Stimulated activated CD4-positive, alpha-beta T cell treated with anti-CD3 and anti-CD28 coated beads, Interleukin-12 subunit alpha, Interleukin-12 subunit beta, amount 100 ng/mL, for 48 hours (primary cell): Measurements from ENCODE around the gene PI4K2A.
A peak's percentile ranks its signal among the peaks of the same experiment; 100 is the strongest.
"Not testable (repeated sequence)": the region's sequence is repeated elsewhere in the genome, so short reads cannot be mapped to it uniquely, and the experiment has no call there.

Experiments used
- DNase-seq, 3 donors: peaks; one replicate each; pipeline ENCODE4 v3.0.0-alpha.2; 2020; ENCODE audit warnings: low read depth in 2 of 3, low spot score in 1 of 3

Gene PI4K2A

DNA sequence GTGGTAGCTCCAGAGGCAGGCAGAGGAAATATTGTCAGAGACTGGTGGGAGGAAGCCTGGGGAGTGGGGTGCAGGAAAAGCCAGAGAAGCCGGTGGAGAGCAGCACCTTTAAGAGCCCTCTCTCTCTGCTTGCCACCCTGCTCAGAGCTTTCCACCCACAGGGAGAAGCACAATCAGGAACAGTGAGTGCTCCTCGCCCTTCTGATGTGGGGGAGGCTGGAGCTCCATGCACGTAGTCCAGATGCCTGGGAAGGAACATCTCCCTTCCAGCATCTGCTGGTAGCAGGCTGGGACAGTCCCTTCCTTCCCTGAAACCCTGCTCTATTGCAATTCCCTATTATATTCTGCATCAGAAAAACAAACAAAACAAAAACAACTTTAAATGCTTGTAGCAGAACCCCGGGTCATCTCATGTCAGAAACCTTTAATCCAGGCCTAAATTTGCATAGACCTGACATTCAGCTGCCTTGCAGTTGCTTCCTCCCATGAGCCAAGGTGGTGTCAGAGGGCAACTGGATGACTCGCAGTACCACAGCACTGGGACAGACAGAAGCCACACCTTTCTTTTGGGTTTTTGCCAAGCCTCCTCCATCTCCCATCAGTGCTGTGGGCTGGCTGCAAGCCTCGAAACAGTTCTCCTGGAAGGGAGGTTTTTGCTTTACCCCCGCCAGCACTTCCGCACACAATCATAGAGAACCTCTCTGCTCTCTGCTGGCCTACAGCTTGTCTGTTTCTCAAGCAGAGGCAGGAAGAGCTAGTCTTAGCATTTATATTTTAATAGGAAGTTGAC, 33.5 kb downstream of the PI4K2A start:
- DNase-seq = no peak

DNA sequence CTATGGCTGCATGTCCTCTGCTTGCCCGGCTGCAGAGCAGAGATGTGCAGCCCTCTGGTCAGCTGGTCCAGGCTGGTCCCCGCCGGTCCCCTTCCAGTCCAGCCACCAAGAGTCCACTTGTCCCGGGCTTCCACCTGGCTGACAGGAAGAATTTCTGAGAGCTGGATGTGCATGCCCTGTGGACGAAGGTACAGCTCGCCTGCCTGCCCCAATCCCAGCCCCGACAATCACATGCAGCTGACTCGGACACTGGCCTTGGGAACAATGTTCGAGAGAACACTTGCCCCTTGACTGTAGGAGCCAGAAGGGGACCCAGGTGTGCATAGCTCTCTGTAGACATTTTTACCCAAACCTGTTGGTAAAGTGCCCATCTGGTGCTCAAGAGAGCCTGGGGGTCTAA, 34.8 kb downstream of the PI4K2A start:
- no peak for DNase-seq

DNA sequence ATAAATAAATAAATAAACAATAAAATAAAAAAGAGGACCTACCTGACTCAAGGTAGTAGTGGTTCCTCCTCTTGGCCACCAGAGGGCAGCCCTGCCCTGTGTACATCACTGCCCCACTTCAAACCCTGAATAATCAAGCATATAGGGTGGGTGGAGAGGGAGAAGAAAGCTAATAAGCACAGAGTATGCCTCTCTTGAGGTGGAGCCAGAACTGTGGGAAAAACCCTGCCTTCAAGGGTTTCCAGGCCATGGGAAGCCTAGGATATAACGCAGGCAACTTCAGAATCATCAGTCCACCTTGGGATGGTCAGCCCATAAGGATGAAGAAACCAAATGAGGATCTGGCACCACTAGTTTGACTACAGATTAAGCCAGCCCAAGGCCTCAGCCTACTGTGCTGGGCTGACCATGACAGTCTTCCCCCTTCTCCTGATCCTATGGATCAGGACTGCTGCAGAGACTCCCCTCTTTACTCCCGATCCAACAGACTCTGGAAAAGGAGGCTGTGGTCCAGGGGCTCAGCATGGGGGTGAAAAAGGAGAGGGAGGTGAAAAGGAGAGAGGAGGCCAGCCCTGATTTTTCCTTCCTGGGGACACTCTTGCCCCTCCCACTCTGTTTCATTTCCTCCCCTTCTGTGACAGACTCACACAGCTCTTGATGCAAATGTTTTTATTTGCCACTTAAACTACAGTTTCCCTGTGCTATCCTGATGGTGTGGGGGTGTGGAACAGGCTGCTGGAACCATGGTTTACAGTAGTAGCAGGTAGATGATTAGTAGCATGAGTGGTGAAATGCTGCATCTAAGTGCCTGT, 36.5 kb downstream of the PI4K2A start:
- DNase-seq = peak in 1 of 3 donors; percentile 18

DNA sequence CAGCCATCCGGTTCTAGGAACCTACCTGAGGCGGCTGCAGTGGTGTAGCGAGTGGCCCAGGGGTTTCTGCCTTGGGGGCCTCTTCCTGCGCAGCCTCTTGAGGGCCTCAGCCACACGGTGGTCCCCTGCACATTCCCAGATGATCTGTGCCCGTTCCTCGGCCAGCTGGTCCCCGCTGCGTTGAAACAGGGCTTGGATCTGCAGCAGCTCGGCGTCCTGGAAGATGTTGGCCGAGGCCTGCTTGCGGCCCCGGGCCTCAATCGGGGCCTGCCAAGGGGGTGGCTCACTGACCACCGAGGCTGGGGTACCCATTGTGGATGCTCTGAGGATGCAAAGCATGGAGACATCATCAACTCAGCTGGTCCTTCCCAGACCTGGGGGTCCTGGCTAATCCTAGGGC, 39.1 kb downstream of the PI4K2A start:
- DNase-seq = no peak

DNA sequence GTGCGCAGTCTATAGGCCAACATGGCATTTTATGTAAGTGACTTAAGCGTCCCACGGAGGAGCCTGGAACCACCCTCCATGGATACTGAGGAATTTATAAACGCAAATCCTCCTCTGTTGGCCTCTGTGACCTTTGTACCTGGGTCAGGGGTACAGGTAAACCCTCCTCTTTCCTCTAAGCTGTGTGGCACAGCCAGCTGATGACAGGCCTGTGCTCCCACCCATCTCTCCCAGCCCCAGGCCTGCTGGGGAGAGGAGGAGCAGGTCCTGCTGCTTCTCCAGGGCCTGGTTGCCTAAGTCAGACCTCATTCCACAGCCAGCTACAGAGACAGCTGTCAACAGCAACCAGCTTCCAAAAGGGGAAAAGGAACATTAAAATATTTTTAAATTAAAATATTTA, 41.6 kb downstream of the PI4K2A start:
- no peak for DNase-seq

DNA sequence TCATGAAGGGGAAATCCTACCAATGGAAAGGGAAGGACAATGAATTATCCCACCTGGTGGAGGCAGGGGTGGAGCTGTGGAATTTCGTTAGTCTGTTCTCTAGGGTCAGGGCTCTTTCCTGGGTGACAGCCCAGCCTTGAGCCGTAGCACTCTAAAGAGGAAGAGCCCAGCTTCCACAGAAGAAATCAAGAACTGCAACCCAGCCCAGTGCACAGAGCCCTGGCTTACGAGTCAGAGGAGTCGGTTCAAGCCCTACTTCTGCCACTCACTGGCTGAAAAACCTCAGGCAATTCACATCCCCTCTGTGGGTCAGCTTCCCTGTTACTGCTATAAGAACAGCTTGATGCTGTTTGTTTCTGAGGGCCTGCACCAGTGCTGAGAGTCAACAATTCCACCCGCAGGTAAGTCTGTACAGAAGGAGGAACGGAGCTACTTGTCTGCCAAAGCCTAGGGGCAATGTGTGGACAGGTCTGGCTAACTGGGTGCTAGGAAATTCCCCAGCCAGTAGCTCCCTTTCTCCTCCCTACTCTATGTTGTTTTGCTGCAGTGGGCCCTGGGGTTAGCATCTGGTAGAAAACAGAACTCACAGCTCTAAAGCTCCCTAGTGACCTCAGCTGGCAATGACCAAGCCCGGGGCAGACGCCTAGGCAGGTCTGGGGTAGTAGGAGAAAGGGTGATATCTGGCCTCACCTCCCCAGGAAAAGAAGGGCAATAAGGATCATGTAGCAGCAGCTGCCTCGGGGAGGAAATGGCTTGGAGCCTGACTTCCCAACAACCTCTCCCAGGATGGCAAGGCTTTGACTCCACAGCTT, 43.3 kb downstream of the PI4K2A start:
- no peak for DNase-seq

DNA sequence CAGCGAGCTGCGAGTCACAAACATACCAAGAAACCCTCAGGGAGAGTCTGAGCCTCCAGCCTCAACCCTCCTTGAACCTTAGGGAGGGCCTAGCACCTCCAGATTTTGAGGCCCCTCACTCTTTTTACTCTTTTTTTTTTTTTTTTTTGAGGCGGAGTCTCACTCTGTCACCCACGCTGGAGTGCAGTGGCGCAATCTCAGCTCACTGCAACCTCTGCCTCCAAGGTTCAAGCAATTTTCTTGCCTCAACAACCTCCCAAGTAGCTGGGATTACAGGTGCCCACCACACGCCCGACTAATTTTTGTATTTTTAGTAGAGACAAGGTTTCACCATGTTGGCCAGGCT, 43.9 kb downstream of the PI4K2A start:
- DNase-seq = not testable (repeated sequence)

DNA sequence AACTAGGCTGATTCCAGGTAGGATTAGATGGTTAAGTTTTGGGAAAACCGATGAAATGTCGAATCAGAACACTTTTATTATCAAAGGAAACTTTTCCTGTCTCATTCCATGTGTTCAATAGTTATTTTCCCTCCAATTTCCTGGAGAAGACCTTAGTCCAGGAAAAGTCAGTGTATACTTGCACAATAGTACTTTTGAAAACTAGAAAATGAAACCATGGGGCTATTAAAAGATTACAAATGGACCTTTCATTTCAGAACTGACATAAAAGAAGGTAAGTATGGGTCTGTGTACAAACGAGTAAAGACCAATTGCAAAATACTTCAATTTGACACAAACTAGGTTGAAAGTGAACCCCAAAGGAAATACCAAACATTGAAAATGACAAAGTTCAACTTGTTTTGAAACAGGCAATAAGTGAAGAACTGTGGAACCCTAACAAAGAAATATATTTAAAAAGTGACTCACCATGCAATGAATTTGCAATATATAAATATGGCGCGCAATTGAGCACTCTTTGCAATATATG, 44.5 kb downstream of the PI4K2A start:
- no peak for DNase-seq

DNA sequence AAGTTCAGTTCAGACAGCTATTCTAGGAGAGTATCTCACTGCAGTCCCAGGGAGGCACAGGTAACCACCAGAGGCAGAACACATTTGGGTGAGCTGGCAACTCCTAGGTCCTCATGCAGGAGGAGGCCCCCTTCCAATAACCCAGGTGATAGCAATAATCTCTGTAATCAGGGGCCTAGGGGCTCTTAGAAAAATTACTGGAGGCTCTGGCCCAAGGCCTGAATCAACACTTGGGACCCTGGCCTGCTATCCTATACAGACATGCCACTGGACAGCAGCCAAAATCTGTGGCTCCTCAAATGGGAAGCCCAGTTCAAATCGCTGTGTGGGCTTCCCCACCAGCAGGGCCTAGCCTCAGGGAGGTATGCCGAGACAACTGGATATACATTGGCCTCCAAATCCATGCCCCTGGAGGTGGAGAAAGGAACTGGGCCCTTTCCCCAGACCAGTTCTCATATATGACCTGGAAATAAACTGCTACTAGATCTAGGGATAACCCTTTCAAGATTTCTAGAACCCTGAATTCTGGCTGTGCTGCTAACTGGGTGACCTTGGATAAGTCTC, 45.0 kb downstream of the PI4K2A start:
- no peak for DNase-seq

DNA sequence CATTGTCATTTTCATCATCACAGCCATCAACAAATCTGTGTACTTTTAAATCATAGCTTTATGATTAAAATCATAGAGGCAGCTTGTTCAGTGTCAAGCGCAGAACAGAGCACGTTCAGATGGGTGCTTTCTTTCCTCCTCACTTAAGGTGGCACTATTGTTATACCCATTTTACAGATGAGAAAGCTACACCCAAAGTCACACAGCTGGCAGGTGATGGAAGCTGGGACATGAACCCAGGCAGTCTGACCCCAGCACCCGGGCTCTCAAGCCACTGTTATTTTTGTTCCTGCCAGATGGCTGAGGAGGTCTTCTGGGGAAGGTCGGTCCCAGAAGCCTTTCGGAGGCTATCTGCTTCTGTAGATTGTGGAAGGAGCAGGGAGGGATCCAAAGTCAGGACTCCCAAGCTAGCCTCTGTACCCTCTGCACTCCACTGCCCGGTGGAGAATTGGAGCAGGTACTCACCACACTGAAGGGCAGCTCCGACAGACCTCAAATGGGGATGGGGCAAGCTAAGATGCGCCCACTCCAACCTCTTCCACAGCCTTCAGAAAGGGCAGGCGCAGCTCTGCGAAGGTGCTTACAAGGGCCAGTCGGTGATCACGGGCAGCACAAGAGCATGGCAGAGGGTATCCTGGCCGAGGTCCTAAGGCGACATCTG, 46.0 kb downstream of the PI4K2A start:
- no peak for DNase-seq

DNA sequence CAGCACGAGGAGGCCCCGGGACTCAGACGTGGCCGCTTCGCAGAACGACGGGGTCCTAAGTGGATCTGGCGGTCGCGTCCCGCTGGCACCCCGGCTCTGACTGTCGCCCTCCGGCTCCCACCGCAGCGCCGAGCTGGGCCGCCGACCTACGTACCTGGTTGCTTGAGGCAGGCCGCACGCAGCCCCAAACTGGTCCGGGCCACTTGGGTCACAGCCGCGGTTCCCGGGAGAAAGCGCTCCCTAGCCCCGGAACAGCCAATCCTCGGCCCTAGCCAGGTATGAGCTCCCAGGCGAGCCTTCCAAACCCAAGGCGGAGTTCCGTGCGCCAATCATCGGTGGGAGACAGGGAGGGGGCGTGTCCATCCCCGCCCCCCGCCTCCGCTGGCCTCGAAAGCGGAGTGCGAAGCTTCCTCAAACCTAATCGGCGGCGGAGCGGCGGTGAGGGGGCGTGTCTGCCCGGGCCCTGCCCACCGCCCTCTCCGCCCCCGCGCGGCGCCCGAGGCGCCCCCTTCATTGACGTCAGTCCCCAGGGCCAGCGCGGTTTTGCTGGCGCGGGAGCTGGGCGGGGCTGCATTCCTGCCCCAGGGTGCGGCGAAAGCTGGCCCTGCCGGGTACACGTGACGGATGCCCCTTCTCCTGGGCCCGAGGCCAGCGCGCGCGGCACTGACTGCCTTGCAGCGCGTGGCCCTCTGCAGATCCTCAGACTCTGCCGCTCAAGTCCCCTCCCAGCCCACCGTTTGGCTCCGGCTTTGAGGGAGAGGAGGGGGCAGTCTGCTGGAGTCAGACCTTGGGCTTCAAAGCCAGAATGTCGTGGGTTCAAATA, 46.7 kb downstream of the PI4K2A start, which contains the start of gene AVPI1:
TSS of gene AVPI1 (minus strand) at position 280 of the 823 bp plus-strand sequence. CDS start 7,336 bp downstream, outside the sequence.
- peak; percentile 87 to 90 (median 88) for DNase-seq

DNA sequence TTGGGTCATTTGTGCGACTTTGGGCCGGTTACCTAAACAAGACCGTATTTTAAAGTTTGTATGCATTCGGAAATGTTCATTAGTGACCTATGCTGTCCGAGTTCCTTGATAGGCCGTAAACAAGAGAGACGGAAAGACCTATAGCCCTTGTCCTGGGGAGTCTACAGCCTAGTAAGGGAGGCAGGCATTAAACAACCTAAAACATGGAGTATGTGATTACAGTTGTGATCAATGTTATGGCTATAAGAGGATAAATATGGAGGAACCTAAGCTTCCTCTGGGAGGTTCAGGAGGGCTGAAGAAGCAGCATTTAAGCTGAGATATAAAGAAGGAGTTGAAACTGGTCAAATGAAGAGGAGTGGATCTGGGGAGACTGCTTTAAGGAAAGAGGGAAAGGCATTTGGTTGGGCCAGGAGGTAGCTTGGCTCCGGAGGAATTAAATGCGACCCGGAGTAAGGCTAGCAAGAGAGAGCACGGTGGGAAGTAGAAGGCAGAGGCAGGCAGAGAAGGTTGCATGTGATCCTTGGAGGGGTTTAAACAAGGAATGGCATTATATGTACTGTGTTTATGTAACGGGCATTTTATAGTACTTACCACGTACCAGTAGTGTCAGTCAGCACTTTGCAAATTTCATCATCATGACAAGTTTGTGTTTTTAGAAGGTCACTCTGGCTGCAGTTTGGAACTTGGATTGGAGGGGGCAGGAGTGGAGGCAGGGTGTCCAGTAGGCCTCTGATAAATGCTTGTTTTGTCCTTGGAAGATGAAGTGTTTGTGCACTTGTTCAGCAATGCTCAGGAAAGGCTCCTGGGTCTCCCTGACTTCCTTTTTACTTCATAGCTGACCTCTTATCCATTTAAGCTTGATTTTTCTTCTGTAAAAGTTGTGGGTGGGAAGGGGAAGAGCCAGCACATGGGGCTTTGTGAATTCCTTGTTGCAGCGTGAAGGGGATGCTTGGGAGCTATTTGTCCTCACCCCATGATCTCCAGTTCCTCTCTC, 47.6 kb downstream of the PI4K2A start:
- DNase-seq = no peak

DNA sequence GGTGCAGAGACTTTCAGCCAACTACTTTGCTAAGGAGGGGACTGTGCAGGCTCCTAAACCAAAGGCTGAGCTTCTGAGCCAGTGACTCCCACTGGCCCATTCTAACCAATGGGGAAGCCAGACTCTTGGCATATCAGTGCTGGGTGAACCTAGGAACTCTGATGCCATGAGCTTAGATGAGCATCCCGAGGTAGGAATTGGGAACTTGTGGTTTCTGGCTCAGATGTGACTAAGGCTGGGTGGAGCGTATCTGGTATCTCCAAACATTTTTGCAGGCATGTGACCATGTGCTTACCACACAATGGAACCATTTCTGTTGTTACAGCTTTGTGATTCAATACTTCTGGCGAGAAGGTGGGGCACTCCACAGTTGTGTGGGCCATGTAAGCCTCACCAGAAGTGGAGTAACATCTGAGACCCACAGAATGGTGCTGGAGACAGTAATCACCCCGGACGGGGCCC, 49.1 kb downstream of the PI4K2A start:
- DNase-seq = no peak

DNA sequence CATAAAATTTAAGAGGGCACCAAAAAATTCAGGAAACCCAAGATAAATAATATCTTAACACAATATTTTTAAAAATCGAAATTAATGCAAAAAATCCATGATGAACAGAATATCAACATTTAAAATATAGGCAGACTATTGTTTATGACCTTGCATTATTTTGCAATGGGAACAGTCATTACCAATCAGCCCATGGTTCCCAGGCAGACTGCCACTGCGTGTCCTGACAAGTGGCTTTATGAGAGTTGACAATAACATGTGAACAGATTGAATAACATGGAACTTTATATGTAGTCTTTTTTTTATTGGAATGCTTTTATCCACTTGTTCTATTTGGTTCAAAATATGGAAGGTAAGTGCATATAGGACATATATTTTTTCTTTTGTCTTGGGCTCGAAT, 49.7 kb downstream of the PI4K2A start:
- no peak for DNase-seq

DNA sequence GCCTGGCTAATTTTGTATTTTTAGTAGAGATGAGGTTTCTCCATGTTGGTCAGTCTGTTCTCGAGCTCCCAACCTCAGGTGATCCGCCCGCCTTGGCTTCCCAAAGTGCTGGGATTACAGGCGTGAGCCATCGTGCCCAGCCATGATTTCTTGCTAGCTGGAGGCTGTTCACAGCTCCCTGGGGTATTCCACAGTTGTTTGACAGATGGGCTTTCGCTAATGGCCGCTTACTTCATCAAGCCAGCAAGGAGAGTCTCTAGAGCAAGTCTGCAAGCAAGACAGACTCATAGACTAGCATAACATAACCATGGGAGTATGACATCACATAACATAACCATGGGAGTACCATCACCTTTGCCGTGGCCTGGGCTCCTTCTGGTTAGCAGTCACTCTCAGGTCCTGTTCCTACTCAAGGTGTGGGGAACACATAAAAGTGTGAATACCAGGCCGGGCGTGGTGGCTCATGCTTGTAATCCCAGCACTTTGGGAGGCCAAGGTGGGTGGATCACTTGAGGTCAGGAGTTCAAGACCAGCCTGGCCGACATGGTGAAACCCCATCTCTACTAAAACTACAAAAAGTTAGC, 57.7 kb downstream of the PI4K2A start:
- DNase-seq = not testable (repeated sequence)

DNA sequence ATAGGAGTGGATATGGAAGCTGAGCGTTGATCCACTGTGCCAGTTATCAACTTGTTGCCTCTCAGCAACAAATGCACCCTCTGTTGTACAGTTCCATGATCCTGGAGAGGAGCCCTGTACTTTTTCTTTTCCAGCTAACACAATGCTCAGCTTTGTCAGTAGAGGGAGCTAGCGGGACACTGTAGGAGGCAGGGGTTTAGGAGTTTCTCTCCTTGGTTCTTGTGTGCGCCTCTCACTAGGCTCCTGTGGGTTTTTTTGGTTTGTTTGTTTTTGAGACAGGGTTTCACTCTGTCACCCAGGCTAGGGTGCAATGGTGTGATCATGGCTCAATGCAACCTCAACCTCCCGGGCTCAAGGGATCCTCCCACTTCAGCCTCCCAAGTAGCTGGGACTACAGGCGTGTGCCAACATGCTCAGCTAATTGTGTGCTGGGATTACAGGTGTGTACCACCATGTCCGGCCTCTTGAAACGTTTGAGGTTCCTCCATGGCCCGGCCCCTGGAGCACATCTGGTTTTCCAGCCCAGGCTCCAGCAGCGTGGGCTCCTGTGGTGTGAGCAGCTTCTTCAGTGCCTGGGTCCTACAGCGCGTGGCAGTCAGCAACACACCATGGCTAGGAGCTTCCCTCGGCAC, 61.1 kb downstream of the PI4K2A start:
- DNase-seq = peak in 2 of 3 donors; percentile 16 to 68

DNA sequence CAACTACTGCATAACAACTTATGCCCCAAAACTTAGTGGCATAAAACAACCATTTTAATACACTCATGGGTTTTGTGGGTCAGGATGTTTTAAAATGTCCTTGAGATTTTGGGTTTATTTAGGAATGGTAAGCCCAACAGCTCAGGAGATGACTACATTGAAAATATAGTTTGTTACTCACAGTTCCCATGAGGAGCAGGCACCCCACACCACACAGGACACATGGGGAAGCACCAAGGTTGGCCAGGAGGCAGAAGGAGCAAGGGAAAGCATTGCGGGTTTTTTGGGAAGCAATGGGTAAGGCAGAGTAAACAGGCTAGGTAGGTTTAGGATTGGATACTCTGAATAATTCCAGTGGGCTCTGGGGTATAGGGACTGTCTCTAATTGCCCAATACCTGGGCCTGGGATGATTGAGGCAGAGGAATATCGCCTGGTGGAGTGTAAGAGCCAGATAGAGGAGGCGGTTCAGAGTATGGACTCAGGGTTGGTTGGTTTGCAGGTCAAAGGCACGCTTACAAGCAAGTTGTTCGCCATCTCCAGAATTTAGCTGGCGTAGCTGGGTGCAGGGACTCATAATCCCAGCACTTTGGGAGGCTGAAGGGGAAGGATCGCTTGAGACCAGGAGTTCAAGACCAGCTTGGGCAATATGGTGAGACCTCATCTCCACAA, 63.1 kb downstream of the PI4K2A start:
- DNase-seq = no peak
